ENCODE results near the gene GAS7. TPM values are rescaled to one million over a fixed set of nuclear protein-coding genes. Genes with fewer than 3 reads are reported as not detected.

GAS7 gene
- total and polyA plus RNA-seq, 9 of the 15 experiments (the other 6 are each of a cell fraction or from before 2014, with no cell fraction given), result 0.11 to 0.33 TPM; not detected in 7

DNA sequence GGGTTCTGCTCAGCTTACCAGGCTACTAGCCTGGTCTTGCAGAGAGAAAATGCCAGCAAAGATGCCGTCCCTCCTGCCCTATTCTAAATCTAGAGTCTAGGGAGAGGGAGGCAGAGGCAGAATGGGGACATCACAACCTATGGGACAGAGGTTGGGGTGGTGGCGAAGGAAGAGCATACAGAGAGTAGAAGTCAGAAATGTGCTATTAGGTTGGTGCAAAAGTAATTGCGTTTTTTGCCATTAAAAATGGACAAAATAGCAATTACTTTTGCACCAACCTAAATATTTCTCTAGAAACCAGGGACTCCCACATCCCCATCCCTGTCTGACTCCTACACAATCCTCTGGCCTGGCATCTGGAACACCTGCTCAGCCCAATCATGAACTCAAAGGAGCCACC is 127.7 kb downstream of the GAS7 start:
- H3K36me3 ChIP-seq (ENCODE audit: control insufficient read depth, insufficient read depth, low read length), result no peaks in the 10 kb centered on the region
- no peak overlapping the region for H3K4me2 ChIP-seq (ENCODE audit: insufficient read depth, low read length)
- ChIA-PET CTCF (ENCODE audit: low intra/inter-chr PET ratio) (no interaction called here), POLR2A (no interaction called here)
- in situ Hi-C loops (cut with MboI) (no loop called here), intact Hi-C loops (cut with micrococcal nuclease) (no loop called here)
- H3K9me1 ChIP-seq (ENCODE audit: control insufficient read depth, insufficient read depth, low read length), result no peaks in the 10 kb centered on the region
- BruUV-seq (replicated peaks), result no TSS peak
- DNase-seq (ENCODE audit: extremely low read depth in 1 of 4, low spot score in 3 of 4), result no peak
- no peaks in the 10 kb centered on the region for H3K4me1 ChIP-seq (replicated peaks in 1 of 2; ENCODE audit: control insufficient read depth in 2 of 2, insufficient read depth in 2 of 2, low read length in 2 of 2)
- WGBS (ENCODE audit: insufficient coverage, low coverage, missing lambda C conversion rate), result 0% methylated on average over 2 of the region's 3 CpGs
- H4K20me1 ChIP-seq (replicated peaks; ENCODE audit: control insufficient read depth, insufficient read depth, low read length), result no peaks in the 10 kb centered on the region
- ATAC-seq, result no peak
- no peaks in the 10 kb centered on the region for H3K27me3 ChIP-seq (ENCODE audit: control insufficient read depth in 2 of 2, insufficient read depth in 2 of 2, low read length in 2 of 2)
- FAIRE-seq, result no peak
- H3K27ac ChIP-seq (ENCODE audit: extremely low read depth, low read depth, low read length), result no peak overlapping the region
- H2AFZ ChIP-seq (ENCODE audit: low read depth, low read length), result no peak overlapping the region
- H3K4me3 ChIP-seq, result no peak overlapping the region
- no peaks in the 10 kb centered on the region for H3K9me3 ChIP-seq (replicated peaks; ENCODE audit: control insufficient read depth, insufficient read depth, low read depth, low read length)
- H3K9ac ChIP-seq (ENCODE audit: insufficient read depth in 1 of 2, low read depth in 2 of 2, low read length in 2 of 2), result no peak overlapping the region
- no peaks in the 10 kb centered on the region for H3K79me2 ChIP-seq (ENCODE audit: control insufficient read depth, insufficient read depth, low read length)
- TF ChIP-seq TFAP4 (CRISPR knock-in tag; IDR thresholded peaks at IDR 0.05; ENCODE audit: borderline replicate concordance) (no peak), SLC30A9 (CRISPR knock-in tag; IDR thresholded peaks at IDR 0.05) (no peak), ZNF766 (CRISPR knock-in tag; conservative IDR thresholded peaks at IDR 0.05) (no peak), GATAD2B (IDR thresholded peaks at IDR 0.05; ENCODE audit: borderline replicate concordance) (no peak), CBX8 (IDR thresholded peaks at IDR 0.05; ENCODE audit: borderline replicate concordance, extremely low read depth, low read depth, low read length, poor library complexity, severe bottlenecking) (no peak), ZNF12 (CRISPR knock-in tag; IDR thresholded peaks at IDR 0.05) (no peak), ZNF695 (CRISPR knock-in tag; IDR thresholded peaks at IDR 0.05) (no peak), CEBPG (CRISPR knock-in tag; IDR thresholded peaks at IDR 0.05) (no peak), CEBPG (tag; conservative IDR thresholded peaks at IDR 0.05 in 1 of 2, IDR thresholded peaks at IDR 0.05 in 1 of 2) (no peak), HDAC1 (IDR thresholded peaks at IDR 0.05) (no peak), CBX5 (IDR thresholded peaks at IDR 0.05; ENCODE audit: borderline replicate concordance, low read depth) (no peak), PTRF (tag; IDR thresholded peaks at IDR 0.05) (no peak)
- TF ChIP-seq, protein P1, sequence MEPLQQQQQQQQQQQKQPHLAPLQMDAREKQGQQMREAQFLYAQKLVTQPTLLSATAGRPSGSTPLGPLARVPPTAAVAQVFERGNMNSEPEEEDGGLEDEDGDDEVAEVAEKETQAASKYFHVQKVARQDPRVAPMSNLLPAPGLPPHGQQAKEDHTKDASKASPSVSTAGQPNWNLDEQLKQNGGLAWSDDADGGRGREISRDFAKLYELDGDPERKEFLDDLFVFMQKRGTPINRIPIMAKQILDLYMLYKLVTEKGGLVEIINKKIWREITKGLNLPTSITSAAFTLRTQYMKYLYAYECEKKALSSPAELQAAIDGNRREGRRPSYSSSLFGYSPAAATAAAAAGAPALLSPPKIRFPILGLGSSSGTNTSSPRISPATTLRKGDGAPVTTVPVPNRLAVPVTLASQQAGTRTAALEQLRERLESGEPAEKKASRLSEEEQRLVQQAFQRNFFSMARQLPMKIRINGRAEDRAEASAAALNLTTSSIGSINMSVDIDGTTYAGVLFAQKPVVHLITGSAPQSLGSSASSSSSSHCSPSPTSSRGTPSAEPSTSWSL (CRISPR knock-in tag; IDR thresholded peaks at IDR 0.05; ENCODE audit: borderline replicate concordance), result no peak
- TF ChIP-seq, protein P2, sequence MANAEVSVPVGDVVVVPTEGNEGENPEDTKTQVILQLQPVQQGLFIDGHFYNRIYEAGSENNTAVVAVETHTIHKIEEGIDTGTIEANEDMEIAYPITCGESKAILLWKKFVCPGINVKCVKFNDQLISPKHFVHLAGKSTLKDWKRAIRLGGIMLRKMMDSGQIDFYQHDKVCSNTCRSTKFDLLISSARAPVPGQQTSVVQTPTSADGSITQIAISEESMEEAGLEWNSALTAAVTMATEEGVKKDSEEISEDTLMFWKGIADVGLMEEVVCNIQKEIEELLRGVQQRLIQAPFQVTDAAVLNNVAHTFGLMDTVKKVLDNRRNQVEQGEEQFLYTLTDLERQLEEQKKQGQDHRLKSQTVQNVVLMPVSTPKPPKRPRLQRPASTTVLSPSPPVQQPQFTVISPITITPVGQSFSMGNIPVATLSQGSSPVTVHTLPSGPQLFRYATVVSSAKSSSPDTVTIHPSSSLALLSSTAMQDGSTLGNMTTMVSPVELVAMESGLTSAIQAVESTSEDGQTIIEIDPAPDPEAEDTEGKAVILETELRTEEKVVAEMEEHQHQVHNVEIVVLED (CRISPR knock-in tag; IDR thresholded peaks at IDR 0.05), result no peak
- TF ChIP-seq, protein P3, sequence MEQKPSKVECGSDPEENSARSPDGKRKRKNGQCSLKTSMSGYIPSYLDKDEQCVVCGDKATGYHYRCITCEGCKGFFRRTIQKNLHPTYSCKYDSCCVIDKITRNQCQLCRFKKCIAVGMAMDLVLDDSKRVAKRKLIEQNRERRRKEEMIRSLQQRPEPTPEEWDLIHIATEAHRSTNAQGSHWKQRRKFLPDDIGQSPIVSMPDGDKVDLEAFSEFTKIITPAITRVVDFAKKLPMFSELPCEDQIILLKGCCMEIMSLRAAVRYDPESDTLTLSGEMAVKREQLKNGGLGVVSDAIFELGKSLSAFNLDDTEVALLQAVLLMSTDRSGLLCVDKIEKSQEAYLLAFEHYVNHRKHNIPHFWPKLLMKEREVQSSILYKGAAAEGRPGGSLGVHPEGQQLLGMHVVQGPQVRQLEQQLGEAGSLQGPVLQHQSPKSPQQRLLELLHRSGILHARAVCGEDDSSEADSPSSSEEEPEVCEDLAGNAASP (IDR thresholded peaks at IDR 0.05), result no peak
- TF ChIP-seq, protein P4, sequence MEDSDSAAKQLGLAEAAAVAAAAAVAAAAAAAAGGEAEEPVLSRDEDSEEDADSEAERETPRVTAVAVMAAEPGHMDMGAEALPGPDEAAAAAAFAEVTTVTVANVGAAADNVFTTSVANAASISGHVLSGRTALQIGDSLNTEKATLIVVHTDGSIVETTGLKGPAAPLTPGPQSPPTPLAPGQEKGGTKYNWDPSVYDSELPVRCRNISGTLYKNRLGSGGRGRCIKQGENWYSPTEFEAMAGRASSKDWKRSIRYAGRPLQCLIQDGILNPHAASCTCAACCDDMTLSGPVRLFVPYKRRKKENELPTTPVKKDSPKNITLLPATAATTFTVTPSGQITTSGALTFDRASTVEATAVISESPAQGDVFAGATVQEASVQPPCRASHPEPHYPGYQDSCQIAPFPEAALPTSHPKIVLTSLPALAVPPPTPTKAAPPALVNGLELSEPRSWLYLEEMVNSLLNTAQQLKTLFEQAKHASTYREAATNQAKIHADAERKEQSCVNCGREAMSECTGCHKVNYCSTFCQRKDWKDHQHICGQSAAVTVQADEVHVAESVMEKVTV (CRISPR knock-in tag; IDR thresholded peaks at IDR 0.05), result no peak
